Right lobe of liver (tissue), 6 donors: Measurements from ENCODE around the gene COL4A6. TPM values are rescaled to one million over a fixed set of nuclear protein-coding genes. Genes with fewer than 3 reads are reported as not detected.
"Not testable (repeated sequence)": the region's sequence is repeated elsewhere in the genome, so short reads cannot be mapped to it uniquely, and the experiment has no call there.

ENCODE experiments used
- ATAC-seq, 4 donors: fragments of 200-7000 bp; cut with Tn5 transposase; one replicate each; pipeline ENCODE4 v1.9.1; 2020; ENCODE audit warnings: mild to moderate bottlenecking in 4 of 4, moderate library complexity in 4 of 4
- DNase-seq, 3 donors: peaks; one replicate each; pipeline ENCODE4 v3.0.0-alpha.2; 2020
- H3K27ac ChIP-seq, 3 donors: fragments of 200-600 bp; one replicate each; pipeline ENCODE4 v1.8.0; 2022
- H3K27me3 ChIP-seq, 2 donors: fragments of 200-600 bp; one replicate each; pipeline ENCODE4 v1.8.0; 2022
- H3K36me3 ChIP-seq, 4 donors: fragments of 200-600 bp; sonication (generic) in 1 of 4; one replicate each; pipeline versions ENCODE4 v1.5.1 to v1.8.0; 2017 to 2022; ENCODE audit warnings: control low read depth in 1 of 4
- H3K4me1 ChIP-seq, 4 donors: fragments of 200-600 bp; sonication (generic) in 1 of 4; one replicate each; pipeline versions ENCODE4 v1.5.1 to v1.8.0; 2017 to 2022; ENCODE audit warnings: control low read depth in 1 of 4
- H3K4me3 ChIP-seq, 3 donors: fragments of 200-600 bp; one replicate each; pipeline ENCODE4 v1.8.0; 2022
- H3K9me3 ChIP-seq, 4 donors: fragments of 200-600 bp; sonication (generic) in 1 of 4; one replicate each; pipeline versions ENCODE4 v1.5.1 to v1.8.0; 2017 to 2022; ENCODE audit warnings: control low read depth in 1 of 4
- CTCF ChIP-seq, 4 donors: fragments of 200-600 bp in 3 of 4; fragments of 450-650 bp in 1 of 4; IDR thresholded peaks; one replicate each; pipeline versions ENCODE4 v1.5.1 to v1.8.0; 2016 to 2022; ENCODE audit warnings: antibody characterized with exemption in 4 of 4, mild to moderate bottlenecking in 2 of 4
- POLR2A ChIP-seq: fragments of 450-650 bp; IDR thresholded peaks from one replicate; pipeline ENCODE4 v1.6.1; 2017; ENCODE audit warnings: antibody characterized with exemption, mild to moderate bottlenecking
- WGBS: methylation state at CpG from one replicate; pipeline ENCODE4 v1.1.6; 2018; ENCODE audit warnings: low coverage, low lambda C conversion rate; ENCODE audit not compliant: insufficient coverage; ENCODE audit errors: missing lambda C conversion rate; 5-methylcytosine and 5-hydroxymethylcytosine counted together
- intact Hi-C, 2 donors: fragments of 100-400 bp; cut with DNase I; formaldehyde crosslinking; loops; one replicate each; pipeline versions ENCODE4 v1.11.2 to v1.14.1; 2022
- total RNA-seq, 6 experiments: library from RNA; depleted of rRNA in 2 of 6; stranded (reverse); fragments of >200 nt in 2 of 6; fragmentation: NEBNext Ultra II Directional in 3 of 6; extraction: Animal tissue kit (Norgen Biotek cat#: 25700) in 3 of 6; gene quantifications; one replicate each; pipeline versions ENCODE4 v1.1.0 to v1.2.4, GENCODE V29; 2016 to 2023
- donor health status: DM: no; HTN: yes; CAD: no.
- donor health status: DM: no; HTN: no; CAD: no.
- donor health status: DM: no; HTN: no; CAD: no.
- donor health status: DM: no; HTN: yes; CAD: no.
- donor health status: DM: no; HTN: yes; CAD: no.

Gene COL4A6
- total RNA-seq, 6 experiments from 2014 or later = 0.02 to 0.05 TPM; not detected in 4

- ATAC-seq (no peak), DNase-seq (no peak)
- H3K9me3 ChIP-seq = no peaks in the 10 kb centered on the region
- TF ChIP-seq POLR2A (no peak), CTCF (IDR thresholded peaks at IDR 0.05) (no peak)
- H3K27ac ChIP-seq = no peak overlapping the region
- H3K36me3 ChIP-seq = no peaks in the 10 kb centered on the region
- H3K4me1 ChIP-seq = no peaks in the 10 kb centered on the region
- intact Hi-C loops = no loop called here
- WGBS = 50% methylated on average over 6 of the region's 6 CpGs
- H3K27me3 ChIP-seq = no peaks in the 10 kb centered on the region
- no peak overlapping the region for H3K4me3 ChIP-seq
Observed at GRCh38 chrX:108397627-108398391, 40.4 kb downstream of the COL4A6 start.

GRCh38 chrX:108396986-108397385 is 41.2 kb downstream of the COL4A6 start:
- intact Hi-C loops = no loop called here
- H3K9me3 ChIP-seq = peaks cover 0 to 1% (median 0%) of the 10 kb centered on the region in 4 donors
- DNase-seq = no peak
- H3K27me3 ChIP-seq = no peaks in the 10 kb centered on the region
- no peaks in the 10 kb centered on the region for H3K36me3 ChIP-seq
- ATAC-seq = no peak
- TF ChIP-seq POLR2A (no peak), CTCF (IDR thresholded peaks at IDR 0.05) (no peak)
- WGBS = 58% methylated on average over 1 of the region's 1 CpG
- no peaks in the 10 kb centered on the region for H3K4me1 ChIP-seq
- H3K4me3 ChIP-seq = no peak overlapping the region
- no peak overlapping the region for H3K27ac ChIP-seq

GRCh38 chrX:108396188-108396891 is 41.9 kb downstream of the COL4A6 start:
- ATAC-seq = no peak
- Histone ChIP-seq H3K9me3 (peaks cover 0 to 4% (median 0%) of the 10 kb centered on the region in 4 donors), H3K27me3 (no peaks in the 10 kb centered on the region), H3K4me1 (no peaks in the 10 kb centered on the region), H3K36me3 (no peaks in the 10 kb centered on the region), H3K27ac (no peak overlapping the region), H3K4me3 (no peak overlapping the region)
- DNase-seq = no peak
- intact Hi-C loops = no loop called here
- WGBS = 49% methylated on average over 6 of the region's 6 CpGs
- no peak for TF ChIP-seq POLR2A
- no peak for TF ChIP-seq CTCF (IDR thresholded peaks at IDR 0.05)

GRCh38 chrX:108390976-108391717 is 47.1 kb downstream of the COL4A6 start:
- H3K27ac ChIP-seq, H3K9me3 ChIP-seq, DNase-seq, H3K4me3 ChIP-seq, intact Hi-C loops, ATAC-seq, H3K4me1 ChIP-seq, H3K27me3 ChIP-seq, H3K36me3 ChIP-seq: not testable (repeated sequence)
- WGBS = 47% methylated on average over 5 of the region's 9 CpGs
